ENCODE measurements around the gene CD38. TPM values are rescaled to one million over a fixed set of nuclear protein-coding genes. Genes with fewer than 3 reads are reported as not detected.
"Not testable (repeated sequence)": the region's sequence is repeated elsewhere in the genome, so short reads cannot be mapped to it uniquely, and the experiment has no call there.

CD38 gene
- total RNA-seq, 1 experiment from 2014 or later, result not detected

DNA sequence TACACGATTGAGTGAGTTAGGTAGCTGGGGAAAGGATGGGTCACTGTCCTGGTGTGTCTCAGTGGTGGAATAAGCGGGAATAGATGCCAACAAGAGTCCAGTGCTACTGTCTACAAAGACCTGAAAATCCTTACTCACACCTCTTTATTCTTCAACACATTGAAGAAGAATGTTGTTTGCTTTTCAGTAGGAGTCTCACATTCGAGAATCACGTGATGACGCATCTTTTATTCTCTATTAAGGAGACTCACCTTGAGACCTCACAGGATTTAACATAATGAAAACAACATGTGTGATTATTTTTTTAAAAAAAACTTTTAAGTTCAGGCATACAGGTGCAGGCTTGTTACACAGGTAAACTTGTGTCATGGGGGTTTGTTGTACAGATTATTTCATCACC, 75.2 kb downstream of the CD38 start:
- Histone ChIP-seq H3K4me2 (ENCODE audit: low read length) (no peak overlapping the region), H3K27ac (ENCODE audit: low read length) (no peak overlapping the region), H4K20me1 (ENCODE audit: low read length) (no peaks in the 10 kb centered on the region), H3K27me3 (ENCODE audit: low read length) (no peaks in the 10 kb centered on the region), H3K9ac (ENCODE audit: low read length) (no peak overlapping the region), H3K79me2 (ENCODE audit: low read length) (no peaks in the 10 kb centered on the region), H3K9me3 (ENCODE audit: low read length) (no peaks in the 10 kb centered on the region), H2AFZ (ENCODE audit: low read length) (no peak overlapping the region), H3F3A (ENCODE audit: low read length, unreplicated experiment) (no peaks in the 10 kb centered on the region), H3K4me1 (ENCODE audit: insufficient read depth, low read length) (no peaks in the 10 kb centered on the region), H3K4me3 (ENCODE audit: low read length) (no peak overlapping the region), H3K36me3 (ENCODE audit: low read depth, low read length) (no peaks in the 10 kb centered on the region), H3K9me2 (replicated peaks; ENCODE audit: low read length) (no peaks in the 10 kb centered on the region)
- intact Hi-C loops (cut with micrococcal nuclease), result no loop called here
- no peak for TF ChIP-seq EZH2 (IDR thresholded peaks at IDR 0.05; ENCODE audit: low read length, unreplicated experiment)
- TF ChIP-seq, protein P1, sequence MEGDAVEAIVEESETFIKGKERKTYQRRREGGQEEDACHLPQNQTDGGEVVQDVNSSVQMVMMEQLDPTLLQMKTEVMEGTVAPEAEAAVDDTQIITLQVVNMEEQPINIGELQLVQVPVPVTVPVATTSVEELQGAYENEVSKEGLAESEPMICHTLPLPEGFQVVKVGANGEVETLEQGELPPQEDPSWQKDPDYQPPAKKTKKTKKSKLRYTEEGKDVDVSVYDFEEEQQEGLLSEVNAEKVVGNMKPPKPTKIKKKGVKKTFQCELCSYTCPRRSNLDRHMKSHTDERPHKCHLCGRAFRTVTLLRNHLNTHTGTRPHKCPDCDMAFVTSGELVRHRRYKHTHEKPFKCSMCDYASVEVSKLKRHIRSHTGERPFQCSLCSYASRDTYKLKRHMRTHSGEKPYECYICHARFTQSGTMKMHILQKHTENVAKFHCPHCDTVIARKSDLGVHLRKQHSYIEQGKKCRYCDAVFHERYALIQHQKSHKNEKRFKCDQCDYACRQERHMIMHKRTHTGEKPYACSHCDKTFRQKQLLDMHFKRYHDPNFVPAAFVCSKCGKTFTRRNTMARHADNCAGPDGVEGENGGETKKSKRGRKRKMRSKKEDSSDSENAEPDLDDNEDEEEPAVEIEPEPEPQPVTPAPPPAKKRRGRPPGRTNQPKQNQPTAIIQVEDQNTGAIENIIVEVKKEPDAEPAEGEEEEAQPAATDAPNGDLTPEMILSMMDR (conservative IDR thresholded peaks at IDR 0.05; ENCODE audit: low read depth, low read length), result no peak
- TF ChIP-seq EZH2phosphoT487 (IDR thresholded peaks at IDR 0.05; ENCODE audit: borderline replicate concordance, low read length), result no peak
- no TSS peak for BruUV-seq (replicated peaks)
- POLR2A ChIA-PET (ENCODE audit: unreplicated experiment), result no interaction called here
- DNase-seq (no peak), ATAC-seq (no peak)
- CTCF ChIA-PET, result no interaction called here

DNA sequence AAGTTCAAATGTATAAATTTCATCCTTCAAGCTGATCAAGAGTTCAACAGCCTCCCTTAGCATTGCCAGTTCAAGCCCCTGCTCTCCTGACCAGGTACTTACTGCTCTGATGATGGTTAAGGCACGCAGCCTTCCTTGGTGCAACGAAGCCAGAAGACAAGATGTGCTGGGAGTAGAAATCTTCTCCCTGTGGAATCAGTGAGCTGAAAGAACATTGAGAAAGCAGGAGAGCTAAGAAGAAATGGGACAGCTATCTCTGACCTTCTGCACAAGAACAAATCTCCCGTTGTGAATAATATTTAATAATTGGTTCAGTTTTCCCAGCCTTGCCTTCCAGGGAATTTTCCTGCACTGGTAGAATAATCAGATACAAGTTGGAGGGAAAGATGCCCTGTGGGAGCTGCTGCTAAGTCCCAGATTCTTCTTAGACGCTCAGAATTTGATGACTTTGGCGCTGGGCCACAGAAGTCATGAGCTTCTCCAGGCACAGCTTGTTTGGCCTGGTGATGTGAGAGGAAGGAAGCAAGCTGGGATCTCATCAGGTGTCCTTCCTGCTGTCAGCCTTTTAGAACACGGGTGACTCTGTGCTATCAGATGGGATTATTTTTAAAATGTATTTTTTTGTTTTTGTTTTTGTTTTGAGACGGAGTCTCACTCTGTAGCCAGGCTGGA, 77.8 kb downstream of the CD38 start:
- Histone ChIP-seq H3K79me2 (ENCODE audit: low read length) (no peaks in the 10 kb centered on the region), H3K27ac (ENCODE audit: low read length) (no peak overlapping the region), H3K27me3 (ENCODE audit: low read length) (no peaks in the 10 kb centered on the region), H3K4me2 (ENCODE audit: low read length) (no peak overlapping the region), H3K9me3 (ENCODE audit: low read length) (no peaks in the 10 kb centered on the region), H3K4me3 (ENCODE audit: low read length) (no peak overlapping the region), H4K20me1 (ENCODE audit: low read length) (no peaks in the 10 kb centered on the region), H3F3A (ENCODE audit: low read length, unreplicated experiment) (no peaks in the 10 kb centered on the region), H3K4me1 (ENCODE audit: insufficient read depth, low read length) (no peaks in the 10 kb centered on the region), H2AFZ (ENCODE audit: low read length) (no peak overlapping the region), H3K36me3 (ENCODE audit: low read depth, low read length) (no peaks in the 10 kb centered on the region), H3K9me2 (replicated peaks; ENCODE audit: low read length) (no peaks in the 10 kb centered on the region), H3K9ac (ENCODE audit: low read length) (no peak overlapping the region)
- ATAC-seq (no peak), DNase-seq (no peak)
- intact Hi-C loops (cut with micrococcal nuclease), result no loop called here
- ChIA-PET POLR2A (ENCODE audit: unreplicated experiment) (no interaction called here), CTCF (no interaction called here)
- no peak for TF ChIP-seq EZH2 (IDR thresholded peaks at IDR 0.05; ENCODE audit: low read length, unreplicated experiment)
- TF ChIP-seq EZH2phosphoT487 (IDR thresholded peaks at IDR 0.05; ENCODE audit: borderline replicate concordance, low read length), result no peak
- TF ChIP-seq, protein P1 (conservative IDR thresholded peaks at IDR 0.05; ENCODE audit: low read depth, low read length), result no peak
- BruUV-seq (replicated peaks), result no TSS peak

DNA sequence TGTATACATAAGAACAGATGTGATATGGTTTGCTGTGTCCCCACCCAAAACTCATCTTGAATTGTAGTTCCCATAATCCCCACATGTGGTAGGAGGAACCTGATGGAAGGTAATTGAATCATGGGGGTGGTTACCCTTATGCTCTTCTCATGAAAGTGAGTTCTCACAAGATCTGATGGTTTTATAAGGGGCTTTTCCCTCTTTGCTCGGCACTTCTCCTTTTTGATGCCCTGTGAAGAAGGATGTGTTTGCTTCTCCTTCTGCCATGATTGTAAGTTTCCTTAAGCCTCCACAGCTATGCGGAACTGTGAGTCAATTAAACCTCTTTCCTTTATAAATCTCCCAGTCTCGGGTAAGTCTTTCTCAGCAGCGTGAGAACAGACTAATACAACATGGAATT, 83.1 kb downstream of the CD38 start:
- H3K9me2 ChIP-seq (replicated peaks; ENCODE audit: low read length); H3K36me3 ChIP-seq (ENCODE audit: low read depth, low read length); ATAC-seq; H3K79me2 ChIP-seq (ENCODE audit: low read length); H3K27me3 ChIP-seq (ENCODE audit: low read length); CTCF ChIA-PET; H3K4me3 ChIP-seq (ENCODE audit: low read length); H3K27ac ChIP-seq (ENCODE audit: low read length); H3K4me1 ChIP-seq (ENCODE audit: insufficient read depth, low read length); H3K9ac ChIP-seq (ENCODE audit: low read length); POLR2A ChIA-PET (ENCODE audit: unreplicated experiment); H3F3A ChIP-seq (ENCODE audit: low read length, unreplicated experiment); H4K20me1 ChIP-seq (ENCODE audit: low read length); intact Hi-C loops (cut with micrococcal nuclease); DNase-seq; BruUV-seq (replicated peaks); H3K4me2 ChIP-seq (ENCODE audit: low read length); H3K9me3 ChIP-seq (ENCODE audit: low read length); H2AFZ ChIP-seq (ENCODE audit: low read length): not testable (repeated sequence)
